ENCODE results near the gene USP4.

USP4 gene

DNA sequence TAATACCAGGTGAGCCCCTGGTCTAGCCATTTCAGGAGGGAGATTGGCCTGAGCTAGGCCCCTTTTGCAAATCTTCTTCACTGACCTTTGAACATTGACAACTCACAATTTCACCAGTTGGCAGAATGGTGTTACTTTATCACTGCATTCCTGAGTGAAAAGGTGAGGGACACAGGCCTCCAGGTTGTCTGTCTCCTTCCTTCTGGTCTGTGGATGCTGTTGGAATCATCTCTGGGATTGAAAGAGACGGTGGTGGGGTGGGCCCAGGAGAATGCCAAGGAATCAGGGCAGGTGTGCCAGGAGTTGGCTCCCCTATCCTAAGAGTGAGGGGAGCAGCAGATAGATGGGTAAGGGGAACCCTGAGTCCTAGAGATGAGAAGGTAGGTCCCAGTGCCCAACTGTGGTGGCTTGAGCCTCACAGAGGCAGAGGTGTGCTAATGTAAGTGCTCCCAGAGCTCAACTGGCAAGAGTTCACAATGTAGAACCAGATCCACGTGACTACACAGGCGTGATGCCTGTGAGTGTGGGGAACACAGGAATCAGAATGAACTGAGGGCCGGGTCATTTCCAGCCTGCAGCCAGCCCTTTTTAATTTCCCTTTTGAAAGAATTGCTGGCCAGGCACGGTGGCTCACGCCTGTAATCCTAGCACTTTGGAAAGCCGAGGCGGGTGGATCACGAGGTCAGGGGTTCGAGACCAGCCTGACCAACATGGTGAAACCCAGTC is 74.0 kb downstream of the USP4 start:
- H3K9me2 ChIP-seq (replicated peaks; ENCODE audit: control insufficient read depth, low read length), result no peaks in the 10 kb centered on the region
- no peaks in the 10 kb centered on the region for H3K4me1 ChIP-seq (ENCODE audit: control insufficient read depth, low read length)
- no peaks in the 10 kb centered on the region for H3F3A ChIP-seq (ENCODE audit: control insufficient read depth, insufficient read depth)
- H4K20me1 ChIP-seq (ENCODE audit: control insufficient read depth, insufficient read depth, low read depth, low read length), result no peaks in the 10 kb centered on the region
- TF ChIP-seq EZH2phosphoT487 (IDR thresholded peaks at IDR 0.05; ENCODE audit: borderline replicate concordance, low read length), result no peak
- TF ChIP-seq, protein P1, sequence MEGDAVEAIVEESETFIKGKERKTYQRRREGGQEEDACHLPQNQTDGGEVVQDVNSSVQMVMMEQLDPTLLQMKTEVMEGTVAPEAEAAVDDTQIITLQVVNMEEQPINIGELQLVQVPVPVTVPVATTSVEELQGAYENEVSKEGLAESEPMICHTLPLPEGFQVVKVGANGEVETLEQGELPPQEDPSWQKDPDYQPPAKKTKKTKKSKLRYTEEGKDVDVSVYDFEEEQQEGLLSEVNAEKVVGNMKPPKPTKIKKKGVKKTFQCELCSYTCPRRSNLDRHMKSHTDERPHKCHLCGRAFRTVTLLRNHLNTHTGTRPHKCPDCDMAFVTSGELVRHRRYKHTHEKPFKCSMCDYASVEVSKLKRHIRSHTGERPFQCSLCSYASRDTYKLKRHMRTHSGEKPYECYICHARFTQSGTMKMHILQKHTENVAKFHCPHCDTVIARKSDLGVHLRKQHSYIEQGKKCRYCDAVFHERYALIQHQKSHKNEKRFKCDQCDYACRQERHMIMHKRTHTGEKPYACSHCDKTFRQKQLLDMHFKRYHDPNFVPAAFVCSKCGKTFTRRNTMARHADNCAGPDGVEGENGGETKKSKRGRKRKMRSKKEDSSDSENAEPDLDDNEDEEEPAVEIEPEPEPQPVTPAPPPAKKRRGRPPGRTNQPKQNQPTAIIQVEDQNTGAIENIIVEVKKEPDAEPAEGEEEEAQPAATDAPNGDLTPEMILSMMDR (IDR thresholded peaks at IDR 0.05; ENCODE audit: low read depth, low read length, poor library complexity, severe bottlenecking), result no peak
- no peak overlapping the region for H3K4me2 ChIP-seq (ENCODE audit: low read length)
- H3K79me2 ChIP-seq (ENCODE audit: control insufficient read depth, low read length), result no peaks in the 10 kb centered on the region
- no peaks in the 10 kb centered on the region for H3K36me3 ChIP-seq (ENCODE audit: control insufficient read depth, low read length)
- no peak overlapping the region for H3K27ac ChIP-seq (ENCODE audit: low read depth, low read length)
- no peaks in the 10 kb centered on the region for H3K9me3 ChIP-seq (ENCODE audit: control insufficient read depth, insufficient read depth, low read length)
- no peak overlapping the region for H3K4me3 ChIP-seq (ENCODE audit: low read length)
- no peaks in the 10 kb centered on the region for H3K27me3 ChIP-seq (ENCODE audit: control insufficient read depth, low read length)

DNA sequence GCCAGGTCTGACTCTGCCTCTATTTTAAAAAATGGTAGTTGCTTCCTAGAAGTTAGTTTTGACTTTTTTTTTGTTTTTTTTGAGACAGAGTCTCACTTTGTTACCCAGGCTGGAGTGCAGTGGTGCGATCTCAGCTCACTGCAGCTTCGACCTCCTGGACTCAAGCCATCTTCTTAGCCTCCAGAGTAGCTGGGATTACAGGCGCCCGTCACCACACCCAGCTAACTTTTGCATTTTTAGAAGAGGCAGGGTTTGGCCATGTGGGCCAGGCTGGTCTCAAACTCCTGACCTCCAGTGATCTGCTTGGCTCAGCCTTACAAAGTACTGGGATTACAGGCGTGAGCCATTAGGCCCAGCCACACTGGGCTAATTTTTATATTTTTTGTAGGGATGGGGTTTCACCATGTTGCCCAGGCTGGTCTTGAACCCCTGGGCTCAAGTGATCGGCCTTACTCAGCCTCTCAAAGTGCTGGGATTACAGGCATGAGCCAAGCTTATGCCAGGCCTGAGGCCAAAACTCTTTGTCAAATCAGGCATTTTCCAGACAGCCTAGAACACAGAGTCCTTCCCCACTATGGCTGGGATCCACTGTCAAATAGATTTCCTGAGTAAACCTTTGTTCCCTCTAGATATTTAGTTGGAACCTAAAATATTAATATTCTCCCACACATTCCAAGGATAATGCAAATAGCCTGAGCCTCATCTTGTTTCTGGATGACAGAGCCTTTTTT is 76.5 kb downstream of the USP4 start:
- no peak for TF ChIP-seq EZH2phosphoT487 (IDR thresholded peaks at IDR 0.05; ENCODE audit: borderline replicate concordance, low read length)
- TF ChIP-seq, protein P1 (IDR thresholded peaks at IDR 0.05; ENCODE audit: low read depth, low read length, poor library complexity, severe bottlenecking), result no peak
- Histone ChIP-seq H3K4me2 (ENCODE audit: low read length) (no peak overlapping the region), H3K36me3 (ENCODE audit: control insufficient read depth, low read length) (no peaks in the 10 kb centered on the region), H3K79me2 (ENCODE audit: control insufficient read depth, low read length) (no peaks in the 10 kb centered on the region), H3K9me3 (ENCODE audit: control insufficient read depth, insufficient read depth, low read length) (no peaks in the 10 kb centered on the region), H3K4me1 (ENCODE audit: control insufficient read depth, low read length) (no peaks in the 10 kb centered on the region), H3K9me2 (replicated peaks; ENCODE audit: control insufficient read depth, low read length) (no peaks in the 10 kb centered on the region), H3K27me3 (ENCODE audit: control insufficient read depth, low read length) (no peaks in the 10 kb centered on the region), H3F3A (ENCODE audit: control insufficient read depth, insufficient read depth) (no peaks in the 10 kb centered on the region), H4K20me1 (ENCODE audit: control insufficient read depth, insufficient read depth, low read depth, low read length) (no peaks in the 10 kb centered on the region), H3K4me3 (ENCODE audit: low read length) (no peak overlapping the region), H3K27ac (ENCODE audit: low read depth, low read length) (no peak overlapping the region)

DNA sequence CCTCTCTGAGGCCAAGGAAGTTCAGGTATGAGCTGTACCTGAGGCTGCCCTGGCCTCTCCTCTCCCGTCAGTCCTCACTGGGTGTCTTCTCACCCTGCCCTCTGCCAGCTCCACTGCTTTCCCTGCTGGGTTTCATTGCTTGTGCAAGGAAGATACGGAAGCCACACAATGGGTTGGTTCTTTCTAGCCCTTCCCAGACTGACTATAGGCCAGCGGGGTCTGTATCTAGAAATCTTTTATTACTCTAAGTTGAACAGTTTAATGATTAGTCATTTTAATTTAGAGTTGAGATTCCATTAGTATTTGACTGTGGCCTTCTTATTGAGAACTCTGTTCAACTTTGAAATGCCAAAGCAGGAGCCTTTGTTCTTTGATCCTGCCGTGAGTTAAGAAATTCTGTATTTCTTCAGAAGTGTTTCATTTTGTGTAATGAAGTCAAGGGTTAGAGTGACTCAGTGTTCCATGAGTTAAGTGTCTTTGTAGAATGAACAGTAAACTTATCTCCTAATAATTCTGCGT is 79.0 kb downstream of the USP4 start:
- no peaks in the 10 kb centered on the region for H3K4me1 ChIP-seq (ENCODE audit: control insufficient read depth, low read length)
- H3K36me3 ChIP-seq (ENCODE audit: control insufficient read depth, low read length), result no peaks in the 10 kb centered on the region
- no peaks in the 10 kb centered on the region for H3K79me2 ChIP-seq (ENCODE audit: control insufficient read depth, low read length)
- TF ChIP-seq, protein P1 (IDR thresholded peaks at IDR 0.05; ENCODE audit: low read depth, low read length, poor library complexity, severe bottlenecking), result no peak
- TF ChIP-seq EZH2phosphoT487 (IDR thresholded peaks at IDR 0.05; ENCODE audit: borderline replicate concordance, low read length), result no peak
- no peaks in the 10 kb centered on the region for H3K9me2 ChIP-seq (replicated peaks; ENCODE audit: control insufficient read depth, low read length)
- no peak overlapping the region for H3K4me3 ChIP-seq (ENCODE audit: low read length)
- H3F3A ChIP-seq (ENCODE audit: control insufficient read depth, insufficient read depth), result no peaks in the 10 kb centered on the region
- no peaks in the 10 kb centered on the region for H3K27me3 ChIP-seq (ENCODE audit: control insufficient read depth, low read length)
- H3K27ac ChIP-seq (ENCODE audit: low read depth, low read length), result no peak overlapping the region
- H3K9me3 ChIP-seq (ENCODE audit: control insufficient read depth, insufficient read depth, low read length), result no peaks in the 10 kb centered on the region
- H3K4me2 ChIP-seq (ENCODE audit: low read length), result no peak overlapping the region
- no peaks in the 10 kb centered on the region for H4K20me1 ChIP-seq (ENCODE audit: control insufficient read depth, insufficient read depth, low read depth, low read length)
